Thyroid gland (tissue), 4 donors: ENCODE data around the gene SLC11A1.

Experiments used
- POLR2A ChIP-seq, 2 donors: fragments of 450-650 bp; IDR thresholded peaks; one replicate each; pipeline ENCODE4 v1.6.1; 2017; ENCODE audit warnings: antibody characterized with exemption in 2 of 2, mild to moderate bottlenecking in 2 of 2, moderate library complexity in 1 of 2
- TF ChIP-seq, protein P1 (sequence below), 6 experiments: fragments of 200-600 bp in 3 of 6; fragments of 450-650 bp in 3 of 6; sonication (generic) in 3 of 6; IDR thresholded peaks; one replicate each; pipeline ENCODE4 v1.5.1; 2016 to 2019; ENCODE audit warnings: antibody characterized with exemption in 6 of 6, mild to moderate bottlenecking in 2 of 6, inconsistent platforms in 1 of 6, moderate library complexity in 1 of 6

DNA sequence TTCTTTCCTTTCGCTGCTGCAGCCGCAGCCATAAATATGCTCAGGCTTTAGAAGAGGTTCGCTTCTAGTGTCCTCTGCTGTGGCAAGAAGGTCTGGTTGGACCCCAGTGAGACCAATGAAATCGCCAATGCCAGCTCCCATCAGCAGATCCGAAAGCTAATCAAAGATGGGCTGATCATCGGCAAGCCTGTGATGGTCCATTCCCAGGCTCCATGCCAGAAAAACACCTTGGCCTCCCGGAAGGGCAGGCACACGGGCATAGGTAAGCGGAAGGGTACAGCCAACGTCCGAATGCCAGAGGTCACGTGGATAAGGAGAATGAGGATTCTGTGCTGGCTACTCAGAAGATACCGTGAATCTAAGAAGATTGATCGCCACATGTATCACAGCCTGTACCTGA is 28.0 kb upstream of the SLC11A1 start:
- TF ChIP-seq POLR2A (IDR thresholded peaks at IDR 0.05), result no peak
- TF ChIP-seq, protein P1, sequence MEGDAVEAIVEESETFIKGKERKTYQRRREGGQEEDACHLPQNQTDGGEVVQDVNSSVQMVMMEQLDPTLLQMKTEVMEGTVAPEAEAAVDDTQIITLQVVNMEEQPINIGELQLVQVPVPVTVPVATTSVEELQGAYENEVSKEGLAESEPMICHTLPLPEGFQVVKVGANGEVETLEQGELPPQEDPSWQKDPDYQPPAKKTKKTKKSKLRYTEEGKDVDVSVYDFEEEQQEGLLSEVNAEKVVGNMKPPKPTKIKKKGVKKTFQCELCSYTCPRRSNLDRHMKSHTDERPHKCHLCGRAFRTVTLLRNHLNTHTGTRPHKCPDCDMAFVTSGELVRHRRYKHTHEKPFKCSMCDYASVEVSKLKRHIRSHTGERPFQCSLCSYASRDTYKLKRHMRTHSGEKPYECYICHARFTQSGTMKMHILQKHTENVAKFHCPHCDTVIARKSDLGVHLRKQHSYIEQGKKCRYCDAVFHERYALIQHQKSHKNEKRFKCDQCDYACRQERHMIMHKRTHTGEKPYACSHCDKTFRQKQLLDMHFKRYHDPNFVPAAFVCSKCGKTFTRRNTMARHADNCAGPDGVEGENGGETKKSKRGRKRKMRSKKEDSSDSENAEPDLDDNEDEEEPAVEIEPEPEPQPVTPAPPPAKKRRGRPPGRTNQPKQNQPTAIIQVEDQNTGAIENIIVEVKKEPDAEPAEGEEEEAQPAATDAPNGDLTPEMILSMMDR (IDR thresholded peaks at IDR 0.05), result no peak
